SH-SY5Y (cell line): Measurements from ENCODE around the gene PKD2.

ENCODE experiments used
- GATA2 ChIP-seq: IDR thresholded peaks from 2 replicates; pipeline ENCODE4 v1.6.1; 2011; ENCODE audit warnings: mild to moderate bottlenecking, low read depth, low read length
- GATA3 ChIP-seq: IDR thresholded peaks from 2 replicates; pipeline ENCODE4 v1.6.1; 2011; ENCODE audit warnings: low read depth, mild to moderate bottlenecking, low read length, moderate library complexity

Gene PKD2

GRCh38 chr4:87979810-87980209, 27.6 kb upstream of the PKD2 start:
- TF ChIP-seq GATA2 (no peak), GATA3 (no peak)

GRCh38 chr4:87981486-87981885, 25.9 kb upstream of the PKD2 start:
- TF ChIP-seq GATA3 (no peak), GATA2 (no peak)

- no peak for TF ChIP-seq GATA3
- no peak for TF ChIP-seq GATA2
Observed at GRCh38 chr4:87982036-87982435, 25.4 kb upstream of the PKD2 start.

GRCh38 chr4:87982446-87983010, 24.9 kb upstream of the PKD2 start:
- TF ChIP-seq GATA2 (no peak), GATA3 (no peak)

- no peak for TF ChIP-seq GATA3
- TF ChIP-seq GATA2, result no peak
Observed at GRCh38 chr4:87983996-87984395, 23.4 kb upstream of the PKD2 start.

- no peak for TF ChIP-seq GATA3
- TF ChIP-seq GATA2, result no peak
Observed at GRCh38 chr4:87985097-87985886, 22.1 kb upstream of the PKD2 start.

- no peak for TF ChIP-seq GATA2
- no peak for TF ChIP-seq GATA3
Observed at GRCh38 chr4:87985887-87986200, 21.6 kb upstream of the PKD2 start.

- TF ChIP-seq GATA2 (no peak), GATA3 (no peak)
Observed at GRCh38 chr4:87986508-87986907, 20.9 kb upstream of the PKD2 start.

- no peak for TF ChIP-seq GATA3
- no peak for TF ChIP-seq GATA2
Observed at GRCh38 chr4:87989765-87990164, 17.7 kb upstream of the PKD2 start.

- TF ChIP-seq GATA2 (no peak), GATA3 (no peak)
Observed at GRCh38 chr4:87995435-87995834, 12.0 kb upstream of the PKD2 start.

- TF ChIP-seq GATA2, result no peak
- TF ChIP-seq GATA3, result no peak
Observed at GRCh38 chr4:88001871-88002270, 5.6 kb upstream of the PKD2 start.

- TF ChIP-seq GATA3, result no peak
- TF ChIP-seq GATA2, result no peak
Observed at GRCh38 chr4:88002786-88003185, 4.6 kb upstream of the PKD2 start.

GRCh38 chr4:88003261-88003660, 4.2 kb upstream of the PKD2 start:
- TF ChIP-seq GATA3 (no peak), GATA2 (no peak)

GRCh38 chr4:88005076-88005475, 2.4 kb upstream of the PKD2 start:
- no peak for TF ChIP-seq GATA3
- no peak for TF ChIP-seq GATA2

- TF ChIP-seq GATA2, result no peak
- TF ChIP-seq GATA3, result no peak
Observed at GRCh38 chr4:88005946-88006345, 1.5 kb upstream of the PKD2 start.

- TF ChIP-seq GATA3, result no peak
- no peak for TF ChIP-seq GATA2
Observed at GRCh38 chr4:88006956-88007303, 505 bp upstream of the PKD2 start.

- TF ChIP-seq GATA2, result no peak
- TF ChIP-seq GATA3, result no peak
Observed at GRCh38 chr4:88008122-88008742, 797 bp downstream of the PKD2 start.

GRCh38 chr4:88008743-88009171, 1.3 kb downstream of the PKD2 start:
- no peak for TF ChIP-seq GATA3
- TF ChIP-seq GATA2, result peak; percentile 54
